ENCODE data around the gene U2AF1L4. TPM values are rescaled to one million over a fixed set of nuclear protein-coding genes. Genes with fewer than 3 reads are reported as not detected.

The U2AF1L4 gene
- polyA plus RNA-seq, 1 donor from 2014 or later, result 57.0 TPM

- no peaks in the 10 kb centered on the region for H3K9me3 ChIP-seq (ENCODE audit: low read length)
- TF ChIP-seq SMC3 (conservative IDR thresholded peaks at IDR 0.05; ENCODE audit: poor library complexity) (no peak), CTCF (IDR thresholded peaks at IDR 0.05; ENCODE audit: poor library complexity, severe bottlenecking) (no peak), RAD21 (conservative IDR thresholded peaks at IDR 0.05) (no peak), MXI1 (conservative IDR thresholded peaks at IDR 0.05; ENCODE audit: poor library complexity, severe bottlenecking) (no peak), EP300 (conservative IDR thresholded peaks at IDR 0.05; ENCODE audit: poor library complexity, severe bottlenecking) (no peak), TAF1 (IDR thresholded peaks at IDR 0.05; ENCODE audit: low read depth) (no peak)
Measured at GRCh38 chr19:35792888-35793287, 47.7 kb upstream of the U2AF1L4 start.

DNA sequence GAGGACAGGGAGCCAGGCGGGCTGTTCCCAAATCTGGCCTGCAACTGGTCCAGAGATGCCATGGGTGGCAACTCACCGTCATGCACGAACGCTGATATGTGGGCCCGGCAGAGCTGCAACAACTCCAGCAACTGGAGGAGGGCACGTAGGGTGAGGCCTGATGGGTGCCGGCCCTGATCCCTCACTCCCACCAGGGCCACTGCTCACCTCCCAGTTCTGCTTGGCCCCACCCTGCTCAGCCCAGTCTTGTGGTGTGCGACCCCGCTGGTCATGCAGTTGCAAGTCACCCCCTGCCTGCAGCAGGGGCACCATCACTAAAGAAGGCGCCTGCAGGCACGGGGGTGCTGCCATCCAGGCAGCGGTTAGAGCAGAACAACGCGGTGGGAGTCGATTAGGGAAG, 47.1 kb upstream of the U2AF1L4 start:
- no peak overlapping the region for H3K4me3 ChIP-seq (ENCODE audit: low read length)
- H3K9ac ChIP-seq (ENCODE audit: low read length), result no peak overlapping the region
- no peaks in the 10 kb centered on the region for H3F3A ChIP-seq (ENCODE audit: insufficient read depth, low read length, poor library complexity, severe bottlenecking)
- no peaks in the 10 kb centered on the region for H3K9me3 ChIP-seq (ENCODE audit: low read length)
- no peak overlapping the region for H2AFZ ChIP-seq (ENCODE audit: low read depth, low read length)
- H3K4me2 ChIP-seq (ENCODE audit: low read length), result no peak overlapping the region
- peaks cover 13% of the 10 kb centered on the region for H3K27me3 ChIP-seq (ENCODE audit: insufficient read depth, low read depth, low read length)
- no peaks in the 10 kb centered on the region for H3K9me2 ChIP-seq (ENCODE audit: insufficient read depth, low read length)
- no peaks in the 10 kb centered on the region for H4K20me1 ChIP-seq (ENCODE audit: insufficient read depth)
- no peaks in the 10 kb centered on the region for H3K79me2 ChIP-seq (replicated peaks; ENCODE audit: insufficient read depth, low read length)
- TF ChIP-seq SMC3 (conservative IDR thresholded peaks at IDR 0.05; ENCODE audit: poor library complexity), result no peak
- H3K27ac ChIP-seq (ENCODE audit: low read length), result no peak overlapping the region
- H3K36me3 ChIP-seq (ENCODE audit: insufficient read depth, low read length), result no peaks in the 10 kb centered on the region

More at GRCh38 chr19:35792888-35793287, 47.7 kb upstream of the U2AF1L4 start:
- Histone ChIP-seq H3K4me2 (ENCODE audit: low read length) (no peak overlapping the region), H3K9me2 (ENCODE audit: insufficient read depth, low read length) (no peaks in the 10 kb centered on the region), H3K79me2 (replicated peaks; ENCODE audit: insufficient read depth, low read length) (no peaks in the 10 kb centered on the region), H3K27me3 (ENCODE audit: insufficient read depth, low read depth, low read length) (peaks cover 19% of the 10 kb centered on the region), H3K4me3 (ENCODE audit: low read length) (no peak overlapping the region), H3F3A (ENCODE audit: insufficient read depth, low read length, poor library complexity, severe bottlenecking) (no peaks in the 10 kb centered on the region), H3K36me3 (ENCODE audit: insufficient read depth, low read length) (no peaks in the 10 kb centered on the region), H3K9ac (ENCODE audit: low read length) (no peak overlapping the region), H3K27ac (ENCODE audit: low read length) (no peak overlapping the region), H2AFZ (ENCODE audit: low read depth, low read length) (no peak overlapping the region), H4K20me1 (ENCODE audit: insufficient read depth) (no peaks in the 10 kb centered on the region)

DNA sequence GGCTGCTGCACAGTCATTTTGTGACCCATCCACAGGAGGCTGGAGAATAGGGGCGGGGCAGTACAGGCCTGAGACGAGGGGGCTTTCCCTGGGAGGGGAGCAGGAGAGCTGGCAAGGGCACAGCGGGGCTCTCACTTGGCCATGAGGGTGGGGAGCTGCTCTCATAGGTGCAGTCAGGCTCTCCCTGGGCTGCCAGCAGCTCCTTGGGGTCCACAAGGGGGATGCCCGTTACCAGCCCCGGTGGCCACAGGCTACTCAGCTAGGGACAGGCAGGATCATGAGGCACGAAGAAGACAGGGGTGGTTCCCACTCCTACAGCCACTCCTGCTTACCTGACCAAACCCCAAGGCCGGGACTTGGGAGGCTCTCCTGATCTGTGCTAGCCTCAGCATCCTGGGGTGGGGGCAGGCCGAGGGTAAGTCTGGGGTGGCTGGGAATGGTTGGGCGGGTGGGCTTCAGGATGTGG, 46.6 kb upstream of the U2AF1L4 start:
- no peak overlapping the region for H3K27ac ChIP-seq (ENCODE audit: low read length)
- no peaks in the 10 kb centered on the region for H4K20me1 ChIP-seq (ENCODE audit: insufficient read depth)
- TF ChIP-seq CTCF (IDR thresholded peaks at IDR 0.05; ENCODE audit: poor library complexity, severe bottlenecking) (no peak), TAF1 (IDR thresholded peaks at IDR 0.05; ENCODE audit: low read depth) (no peak), EP300 (conservative IDR thresholded peaks at IDR 0.05; ENCODE audit: poor library complexity, severe bottlenecking) (no peak), REST (IDR thresholded peaks at IDR 0.05; ENCODE audit: borderline replicate concordance) (no peak), MXI1 (conservative IDR thresholded peaks at IDR 0.05; ENCODE audit: poor library complexity, severe bottlenecking) (no peak), POLR2AphosphoS5 (IDR thresholded peaks at IDR 0.05) (no peak), SMC3 (conservative IDR thresholded peaks at IDR 0.05; ENCODE audit: poor library complexity) (no peak), RAD21 (conservative IDR thresholded peaks at IDR 0.05) (no peak), EZH2 (IDR thresholded peaks at IDR 0.05; ENCODE audit: borderline replicate concordance, insufficient read depth, low read length, poor library complexity, severe bottlenecking) (no peak)
- no peaks in the 10 kb centered on the region for H3K9me2 ChIP-seq (ENCODE audit: insufficient read depth, low read length)
- H3K4me3 ChIP-seq (ENCODE audit: low read length), result no peak overlapping the region
- H3K79me2 ChIP-seq (replicated peaks; ENCODE audit: insufficient read depth, low read length), result no peaks in the 10 kb centered on the region
- H3K4me2 ChIP-seq (ENCODE audit: low read length), result no peak overlapping the region
- H2AFZ ChIP-seq (ENCODE audit: low read depth, low read length), result no peak overlapping the region
- H3K9me3 ChIP-seq (ENCODE audit: low read length), result no peaks in the 10 kb centered on the region
- no peak overlapping the region for H3K9ac ChIP-seq (ENCODE audit: low read length)
- H3K27me3 ChIP-seq (ENCODE audit: insufficient read depth, low read depth, low read length), result peaks cover 9% of the 10 kb centered on the region
- H3K36me3 ChIP-seq (ENCODE audit: insufficient read depth, low read length), result no peaks in the 10 kb centered on the region
- no peaks in the 10 kb centered on the region for H3F3A ChIP-seq (ENCODE audit: insufficient read depth, low read length, poor library complexity, severe bottlenecking)
